Epithelial cell of proximal tubule (primary cell): ENCODE data around the gene GAS7. TPM values are rescaled to one million over a fixed set of nuclear protein-coding genes. Genes with fewer than 3 reads are reported as not detected.
"Not testable (repeated sequence)": the region's sequence is repeated elsewhere in the genome, so short reads cannot be mapped to it uniquely, and the experiment has no call there.

ENCODE experiments used
- DNase-seq: peaks from one replicate; pipeline ENCODE4 v3.0.0-alpha.2; 2011; ENCODE audit warnings: low read depth
- H3K4me3 ChIP-seq: 2 replicates; pipeline ENCODE4 v1.5.1; 2011; ENCODE audit warnings: low read depth, mild to moderate bottlenecking, low read length
- total RNA-seq: library from RNA; depleted of rRNA; stranded (reverse); fragments of >200 nt; gene quantifications from 2 replicates; pipeline ENCODE4 v1.2.3, GENCODE V29; 2015
- TF ChIP-seq, protein P1 (sequence below): conservative IDR thresholded peaks from 2 replicates; pipeline ENCODE4 v1.5.1; 2012; ENCODE audit warnings: low read depth, mild to moderate bottlenecking, low read length

The GAS7 gene
- total RNA-seq, 1 donor from 2014 or later = 2.5 TPM

DNA sequence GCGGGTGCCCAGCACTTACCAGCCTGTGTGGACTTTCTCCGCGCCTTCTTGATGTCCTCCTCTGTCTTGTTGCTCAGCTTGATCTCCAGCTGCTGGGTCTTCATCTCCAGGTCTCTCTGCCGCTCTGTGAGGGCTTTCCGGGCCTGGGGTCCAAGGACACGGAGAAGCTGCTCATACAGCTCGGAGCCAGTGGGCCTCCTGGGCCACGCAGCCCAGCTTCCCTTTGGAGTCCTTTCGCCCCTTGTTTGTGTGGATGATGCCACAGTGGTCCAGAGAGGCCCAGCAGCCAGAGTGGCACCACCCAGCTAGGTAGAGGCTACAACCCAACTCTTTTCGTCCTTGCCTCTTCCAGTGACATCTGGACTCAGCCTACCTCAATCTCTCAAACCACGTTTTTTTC, 272.9 kb downstream of the GAS7 start:
- TF ChIP-seq, protein P1, sequence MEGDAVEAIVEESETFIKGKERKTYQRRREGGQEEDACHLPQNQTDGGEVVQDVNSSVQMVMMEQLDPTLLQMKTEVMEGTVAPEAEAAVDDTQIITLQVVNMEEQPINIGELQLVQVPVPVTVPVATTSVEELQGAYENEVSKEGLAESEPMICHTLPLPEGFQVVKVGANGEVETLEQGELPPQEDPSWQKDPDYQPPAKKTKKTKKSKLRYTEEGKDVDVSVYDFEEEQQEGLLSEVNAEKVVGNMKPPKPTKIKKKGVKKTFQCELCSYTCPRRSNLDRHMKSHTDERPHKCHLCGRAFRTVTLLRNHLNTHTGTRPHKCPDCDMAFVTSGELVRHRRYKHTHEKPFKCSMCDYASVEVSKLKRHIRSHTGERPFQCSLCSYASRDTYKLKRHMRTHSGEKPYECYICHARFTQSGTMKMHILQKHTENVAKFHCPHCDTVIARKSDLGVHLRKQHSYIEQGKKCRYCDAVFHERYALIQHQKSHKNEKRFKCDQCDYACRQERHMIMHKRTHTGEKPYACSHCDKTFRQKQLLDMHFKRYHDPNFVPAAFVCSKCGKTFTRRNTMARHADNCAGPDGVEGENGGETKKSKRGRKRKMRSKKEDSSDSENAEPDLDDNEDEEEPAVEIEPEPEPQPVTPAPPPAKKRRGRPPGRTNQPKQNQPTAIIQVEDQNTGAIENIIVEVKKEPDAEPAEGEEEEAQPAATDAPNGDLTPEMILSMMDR = no peak
- DNase-seq = no peak
- H3K4me3 ChIP-seq = no peak overlapping the region

DNA sequence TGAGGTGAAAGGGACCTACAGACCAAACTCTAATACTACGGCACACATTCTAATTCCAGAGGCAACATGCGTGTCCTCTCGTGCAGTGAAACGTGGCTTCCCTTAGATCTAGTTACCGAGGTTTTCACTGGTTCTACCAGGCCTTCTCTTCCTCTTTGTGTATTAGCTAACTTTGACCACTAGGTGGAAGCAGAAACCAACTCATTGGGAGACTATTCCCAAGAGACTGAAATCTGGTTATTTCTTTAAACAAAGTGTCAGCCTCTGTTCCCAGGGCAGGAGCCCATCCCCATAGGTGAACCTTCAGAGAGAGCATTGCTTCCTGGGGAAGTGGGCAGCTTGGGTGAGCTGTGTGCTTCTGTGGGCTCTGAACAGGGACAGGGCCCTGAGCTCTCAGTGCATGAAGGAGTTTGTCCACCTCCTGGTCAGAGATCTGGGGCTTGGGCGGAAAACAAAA, 273.6 kb downstream of the GAS7 start:
- TF ChIP-seq, protein P1 = peak; percentile 86
- no peak overlapping the region for H3K4me3 ChIP-seq

GRCh38 chr17:9922012-9922848, 276.2 kb downstream of the GAS7 start:
- DNase-seq = no peak
- H3K4me3 ChIP-seq = no peak overlapping the region
- TF ChIP-seq, protein P1 = no peak

More for the DNA sequence above, 273.6 kb downstream of the GAS7 start:
- peak; percentile 39 for DNase-seq

DNA sequence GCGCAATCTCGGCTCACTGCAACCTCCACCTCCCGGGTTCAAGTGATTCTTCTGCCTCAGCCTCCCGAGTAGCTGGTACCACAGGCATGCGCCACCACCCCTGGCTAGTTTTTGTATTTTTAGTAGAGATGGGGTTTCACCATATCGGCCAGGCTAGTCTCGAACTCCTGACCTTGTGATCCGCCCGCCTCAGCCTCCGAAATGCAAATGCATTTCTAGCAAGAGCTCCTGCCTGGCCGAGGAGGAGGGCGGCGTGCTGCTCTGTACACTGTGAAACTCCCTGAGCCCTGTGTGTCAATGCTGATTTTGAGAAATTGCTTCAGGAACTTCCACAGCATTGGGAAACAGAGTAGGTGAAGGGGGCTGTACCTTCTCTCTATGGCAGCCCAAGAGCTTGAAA, 277.2 kb downstream of the GAS7 start:
- not testable (repeated sequence) for DNase-seq, H3K4me3 ChIP-seq

DNA sequence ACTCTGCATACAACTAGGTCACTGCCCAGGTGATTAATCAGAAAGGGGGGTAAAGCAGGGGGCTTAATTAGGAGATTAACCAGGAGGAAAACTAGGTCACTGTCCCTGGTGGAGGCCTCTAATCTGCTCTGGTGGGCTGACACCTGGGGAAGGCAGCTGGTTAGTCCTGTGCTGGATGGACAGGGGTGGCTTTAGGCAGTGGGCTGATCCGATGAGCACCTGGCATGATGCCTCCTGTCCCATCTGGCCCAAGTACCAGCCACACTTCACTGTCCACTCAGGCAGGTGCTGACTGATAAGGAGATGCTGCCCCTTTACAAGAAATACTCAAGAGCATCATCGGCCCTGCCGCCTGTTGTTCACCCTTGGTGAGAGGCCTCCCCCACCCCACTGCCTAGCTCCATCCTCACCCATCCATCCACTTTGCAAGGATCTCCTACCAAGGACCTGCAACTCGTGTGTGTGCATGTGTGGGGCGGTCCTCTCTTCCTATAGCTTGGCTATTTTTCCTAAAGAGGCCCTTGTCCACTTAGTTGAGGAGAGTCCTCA, 279.5 kb downstream of the GAS7 start:
- DNase-seq = no peak
- H3K4me3 ChIP-seq = no peak overlapping the region
- TF ChIP-seq, protein P1 = no peak

DNA sequence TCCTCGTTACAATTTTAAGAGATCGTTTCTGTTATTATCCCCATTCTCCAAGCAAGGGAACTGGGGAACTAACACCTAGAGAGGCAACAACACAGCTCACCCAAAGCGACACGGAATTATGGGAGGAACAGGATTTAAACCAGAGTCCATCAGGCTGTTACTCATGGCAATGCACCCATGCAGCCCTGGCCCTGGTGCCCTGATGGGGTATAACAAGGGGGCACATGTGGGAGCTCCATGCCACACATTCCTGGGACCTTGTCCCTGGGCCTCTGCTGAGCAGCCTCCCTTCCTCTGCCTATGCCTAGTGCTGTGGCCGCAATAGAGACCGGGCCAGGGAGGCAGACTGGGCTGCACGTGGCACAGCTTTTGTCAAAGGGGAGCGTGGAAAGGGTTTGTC, 280.1 kb downstream of the GAS7 start:
- TF ChIP-seq, protein P1 = no peak
- no peak for DNase-seq
- H3K4me3 ChIP-seq = no peak overlapping the region

DNA sequence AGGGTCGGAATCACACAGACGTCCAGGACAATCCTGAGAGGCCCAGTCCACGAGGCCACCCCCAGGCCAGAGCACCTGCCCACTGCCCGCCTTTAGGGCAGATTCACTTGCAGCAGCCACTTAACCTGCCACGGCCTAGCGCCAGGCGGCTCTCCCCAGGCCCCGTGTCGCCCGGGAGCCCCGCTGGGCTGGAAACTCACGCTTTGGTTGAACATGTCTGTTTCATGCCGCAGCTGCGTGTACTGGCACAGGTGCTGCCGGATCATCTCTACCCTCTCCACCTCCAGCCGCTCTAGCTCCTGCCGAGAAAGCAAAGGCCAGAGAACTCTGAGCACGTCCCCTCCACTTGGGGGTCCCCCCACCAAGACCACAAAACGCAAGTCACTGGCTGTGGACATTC, 280.6 kb downstream of the GAS7 start:
- no peak for DNase-seq
- TF ChIP-seq, protein P1 = no peak

More for the DNA sequence above, 280.6 kb downstream of the GAS7 start:
- H3K4me3 ChIP-seq = no peak overlapping the region
